Measurements from ENCODE around the gene SYT1.
A peak's percentile ranks its signal among the peaks of the same experiment; 100 is the strongest.

Gene SYT1

DNA sequence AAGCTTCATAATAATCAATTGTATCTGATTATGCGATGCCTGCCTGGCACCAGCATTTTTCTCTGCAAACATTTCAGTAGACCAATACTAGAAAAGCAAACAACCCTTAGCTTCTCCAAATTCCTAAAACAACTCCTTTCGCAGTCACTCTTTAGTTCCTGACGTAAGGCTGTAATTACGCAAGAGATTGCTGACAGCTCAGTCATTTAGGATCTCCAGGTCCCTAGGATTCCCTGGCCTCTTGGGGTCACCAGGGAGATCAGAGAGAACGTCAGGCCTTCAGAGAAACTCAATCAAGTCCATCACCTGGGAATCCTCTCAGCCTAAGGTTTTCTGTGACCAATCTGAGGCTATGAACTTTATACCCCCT, 435.6 kb downstream of the SYT1 start:
- no peak for DNase-seq

DNA sequence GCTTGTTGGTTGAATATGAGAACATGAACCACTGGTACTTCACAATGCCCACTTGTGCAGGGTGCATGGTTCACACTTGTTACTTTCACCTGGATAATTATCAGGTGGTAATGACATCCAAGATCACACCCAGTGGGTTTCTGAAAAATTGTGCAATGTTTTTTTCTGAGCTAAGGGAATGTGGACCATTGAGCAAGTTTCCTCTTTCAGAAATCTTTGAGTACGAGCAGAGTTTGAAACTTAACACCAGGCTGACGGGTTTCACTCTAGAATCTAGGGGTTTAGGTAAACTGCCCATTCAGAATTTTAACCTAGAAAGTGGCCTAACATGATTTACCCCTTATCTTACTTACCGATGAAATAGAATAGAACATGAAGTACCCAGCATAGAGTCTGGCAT, 436.6 kb downstream of the SYT1 start:
- DNase-seq, result no peak

DNA sequence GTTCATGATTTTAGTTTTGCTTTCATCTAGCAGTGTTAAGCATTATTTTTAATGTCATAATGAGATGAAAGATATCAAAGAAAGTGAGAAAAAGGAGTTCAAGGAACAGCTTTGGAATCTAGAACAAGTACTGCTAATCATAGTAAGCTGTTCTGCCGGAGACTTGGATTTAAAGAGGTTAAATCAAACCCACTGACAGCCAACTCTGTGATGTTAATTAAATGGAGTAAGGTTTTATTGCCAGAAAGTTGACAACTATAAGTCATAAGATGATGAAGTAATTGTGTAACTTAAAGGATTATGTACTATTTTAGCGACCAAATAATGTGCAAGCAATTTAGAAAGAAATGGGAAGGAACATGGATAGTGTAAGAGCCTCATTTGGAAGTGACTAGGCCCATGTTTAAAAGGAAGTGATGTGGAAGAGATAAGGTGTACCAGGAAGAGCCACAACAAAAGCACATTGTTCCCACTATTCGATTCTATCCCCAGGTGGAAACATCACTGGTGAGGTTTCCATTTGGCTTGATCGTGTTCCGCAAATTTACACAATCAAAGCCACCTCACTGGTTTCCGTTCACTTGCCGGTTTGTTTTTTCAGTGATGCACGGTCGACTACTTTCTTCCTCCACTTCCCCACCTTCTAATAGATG, 437.7 kb downstream of the SYT1 start:
- DNase-seq, result no peak

DNA sequence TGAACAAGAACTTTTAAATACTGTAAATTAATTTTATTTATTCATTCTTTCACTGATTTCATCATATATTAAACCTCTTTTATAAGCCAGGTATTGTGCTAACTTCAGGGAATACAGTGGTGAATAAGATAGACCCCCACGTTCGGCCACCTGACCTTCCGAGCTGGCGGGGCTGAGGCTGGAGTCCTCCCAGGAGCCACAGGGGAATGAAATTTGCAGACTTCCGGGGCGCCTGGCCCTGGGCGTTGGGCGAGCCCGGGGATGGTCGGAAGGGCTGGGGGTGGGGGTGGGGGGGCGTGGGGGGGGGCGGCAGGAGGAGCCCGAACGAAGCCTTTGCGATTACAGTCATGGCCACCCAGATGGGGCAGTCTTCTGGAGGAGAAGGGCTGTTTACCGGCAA, 442.8 kb downstream of the SYT1 start:
- DNase-seq, result no peak

DNA sequence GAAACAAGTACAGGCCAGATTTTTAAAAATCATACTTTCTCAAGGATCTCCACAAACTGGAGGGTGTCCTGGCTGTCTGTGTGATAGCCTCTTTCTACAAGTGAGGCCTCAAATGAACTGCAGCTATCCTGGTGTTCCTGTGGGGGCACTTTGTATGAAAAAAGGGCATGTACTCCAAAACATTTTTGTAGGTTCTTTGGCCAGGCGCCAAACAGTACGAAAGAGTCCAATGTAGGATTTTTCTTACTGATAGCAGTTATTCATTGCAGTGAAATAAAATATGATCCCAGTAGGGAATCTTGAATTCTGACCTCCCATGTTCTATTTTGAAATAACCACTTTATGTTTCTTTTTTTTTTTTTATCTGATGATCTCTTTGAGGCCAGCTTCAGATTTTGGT, 444.5 kb downstream of the SYT1 start:
- DNase-seq, result no peak

DNA sequence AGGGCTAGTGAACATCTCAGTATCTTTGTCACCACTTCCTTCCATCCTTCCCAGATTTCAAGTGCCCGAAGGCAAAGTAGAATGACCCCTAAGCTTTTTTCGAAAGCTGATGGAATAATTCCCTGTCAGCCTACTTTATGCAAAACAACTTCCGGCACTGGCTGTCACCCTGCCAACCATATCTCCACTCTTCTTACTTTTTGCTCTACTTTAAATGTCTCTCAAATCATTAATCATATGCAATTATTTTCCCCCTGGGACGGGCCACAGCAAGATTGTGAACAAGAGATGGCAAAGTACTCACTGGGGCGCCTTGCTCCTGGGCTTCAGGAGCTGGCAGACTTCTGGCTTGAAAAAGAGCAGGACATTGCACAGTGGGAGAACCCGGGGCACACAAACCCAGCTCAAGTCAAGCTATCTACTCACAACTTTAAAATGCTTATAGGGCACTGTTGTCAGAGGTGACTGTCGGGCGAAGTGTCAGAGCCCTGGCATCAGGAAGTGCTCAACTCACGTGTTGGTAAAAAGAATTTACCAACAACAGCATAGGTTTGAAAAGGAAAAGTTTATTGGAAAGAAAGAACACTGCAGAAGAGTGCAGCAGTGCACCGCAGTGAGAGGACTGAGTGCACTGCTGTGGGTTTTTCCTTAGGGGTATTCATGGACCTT, 452.7 kb downstream of the SYT1 start:
- DNase-seq, result no peak

DNA sequence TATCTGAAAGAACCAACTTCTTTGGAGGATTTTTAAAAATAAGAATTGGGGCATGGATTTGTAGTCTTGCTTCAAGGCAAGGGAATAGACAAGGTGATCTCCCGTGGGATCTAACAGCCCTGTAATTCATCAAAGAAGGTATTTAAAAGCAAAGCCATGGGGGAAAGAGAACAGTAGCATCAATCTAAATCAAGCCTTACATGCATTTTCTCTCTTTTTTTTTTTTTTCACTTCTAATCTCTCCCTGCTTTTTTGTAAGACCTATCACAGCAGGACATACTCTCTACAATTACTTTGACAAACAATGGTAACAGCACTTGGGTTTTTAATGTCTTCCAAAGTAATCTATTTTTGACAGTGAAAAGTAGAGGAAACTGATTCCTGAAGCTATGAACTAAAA, 458.3 kb downstream of the SYT1 start:
- DNase-seq, result no peak

DNA sequence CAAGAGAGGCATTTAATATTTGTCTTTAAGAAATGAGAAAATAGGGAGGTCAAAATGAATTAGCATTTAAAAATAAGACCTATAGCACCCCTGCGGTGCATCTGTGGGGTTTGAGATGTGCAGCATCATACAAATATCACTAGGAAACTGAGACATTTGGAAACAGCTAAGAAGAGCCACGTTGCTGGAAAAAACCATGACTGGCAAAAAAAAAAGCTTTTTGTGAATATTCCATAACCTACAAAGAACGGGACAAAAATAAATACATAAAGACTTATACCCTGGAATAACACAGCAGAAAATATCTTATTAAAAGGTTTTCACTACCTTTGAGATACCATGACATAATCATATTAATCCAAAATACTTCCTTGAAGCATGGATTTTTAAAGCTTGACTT, 460.0 kb downstream of the SYT1 start:
- no peak for DNase-seq

DNA sequence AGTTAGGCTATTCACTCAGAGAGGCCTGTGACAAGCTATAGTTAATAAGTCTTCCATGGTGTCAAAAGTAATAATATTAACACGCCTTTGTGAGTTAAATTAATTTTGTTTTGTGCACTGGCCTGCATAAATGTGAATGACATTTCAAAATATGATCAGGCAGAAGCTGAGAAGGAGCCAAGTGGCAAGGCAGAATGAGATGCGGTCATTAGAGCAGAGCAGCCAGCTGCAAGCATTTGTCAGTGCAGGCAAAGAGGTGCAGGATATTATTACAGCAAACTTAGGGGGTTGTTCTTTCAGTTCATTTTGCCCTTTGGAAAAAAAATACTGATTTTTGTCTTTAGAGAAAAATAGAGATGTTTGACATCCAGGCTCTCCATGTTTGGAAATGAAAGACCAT, 461.6 kb downstream of the SYT1 start:
- peak; percentile 41 for DNase-seq

DNA sequence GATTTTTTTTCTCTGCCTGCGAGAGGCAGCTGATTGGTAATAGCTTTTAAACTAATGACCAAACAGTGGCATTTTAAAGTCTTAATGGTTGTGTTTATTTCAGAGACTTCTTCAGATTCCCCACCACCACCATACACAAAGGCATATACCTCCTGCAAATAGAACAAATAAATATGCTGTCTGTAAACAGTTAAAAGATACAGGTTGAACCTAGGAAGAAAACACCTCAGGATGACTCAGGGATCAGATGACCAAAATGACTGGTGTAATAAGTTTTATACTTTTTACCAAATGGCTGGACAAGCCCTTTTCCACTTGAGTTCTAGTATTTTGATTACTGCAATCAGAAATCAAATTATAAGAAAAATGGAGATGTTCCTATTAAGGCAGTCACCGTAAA, 462.1 kb downstream of the SYT1 start:
- no peak for DNase-seq

DNA sequence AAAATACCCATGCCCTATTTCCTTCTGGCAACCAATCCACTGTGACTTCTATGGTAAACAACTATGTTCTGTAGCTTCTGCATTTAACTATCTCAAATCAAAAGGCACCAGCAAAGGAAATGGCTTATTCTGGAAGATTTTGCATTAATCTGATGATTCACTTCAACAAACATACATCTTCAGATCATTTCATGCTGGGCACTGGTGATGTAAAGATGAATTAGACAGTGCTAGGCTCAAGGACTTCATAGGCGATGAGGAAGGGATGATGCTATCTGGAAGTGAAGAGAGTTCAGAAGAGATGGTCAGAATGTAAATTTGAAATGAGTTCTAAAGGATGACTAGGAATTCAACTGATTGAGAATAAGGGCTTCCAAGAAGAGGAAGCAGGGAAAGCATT, 462.9 kb downstream of the SYT1 start:
- no peak for DNase-seq

DNA sequence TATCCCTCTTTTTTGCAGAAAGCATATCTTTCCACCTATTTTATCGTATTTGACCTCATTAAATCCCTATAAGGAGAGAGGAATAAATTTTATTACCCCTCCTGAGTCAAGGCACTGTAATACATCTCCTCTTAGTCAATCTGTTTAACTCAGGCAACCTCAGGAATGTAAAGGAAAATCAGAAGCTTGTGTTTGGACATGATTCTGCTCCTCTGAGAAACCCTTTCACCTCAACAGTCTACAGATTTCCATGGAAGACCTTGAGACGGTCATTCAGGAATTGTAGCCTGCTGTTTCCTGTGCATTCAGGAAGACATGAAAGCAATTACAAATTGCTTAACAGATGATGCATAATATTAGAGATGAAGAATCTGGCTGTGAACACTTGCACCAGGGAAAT, 465.4 kb downstream of the SYT1 start:
- DNase-seq, result no peak

DNA sequence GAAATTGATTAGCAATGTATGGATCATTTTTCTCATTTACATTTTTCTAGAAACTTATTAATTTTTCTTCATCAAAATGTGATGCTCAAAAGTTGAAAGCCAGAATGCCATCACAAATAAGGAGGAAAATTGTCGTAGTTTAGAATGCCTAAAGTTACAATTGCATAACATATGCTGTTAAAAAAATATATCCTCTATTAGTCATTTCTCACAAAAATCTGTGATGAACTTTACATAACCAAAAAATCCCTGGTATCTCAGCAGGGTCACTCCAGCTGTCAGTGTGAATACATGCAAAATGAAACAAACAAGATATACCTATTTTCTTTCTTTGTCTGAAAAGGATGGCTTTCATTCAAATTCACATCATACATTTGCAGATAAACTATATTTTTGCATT, 467.3 kb downstream of the SYT1 start:
- DNase-seq, result no peak

DNA sequence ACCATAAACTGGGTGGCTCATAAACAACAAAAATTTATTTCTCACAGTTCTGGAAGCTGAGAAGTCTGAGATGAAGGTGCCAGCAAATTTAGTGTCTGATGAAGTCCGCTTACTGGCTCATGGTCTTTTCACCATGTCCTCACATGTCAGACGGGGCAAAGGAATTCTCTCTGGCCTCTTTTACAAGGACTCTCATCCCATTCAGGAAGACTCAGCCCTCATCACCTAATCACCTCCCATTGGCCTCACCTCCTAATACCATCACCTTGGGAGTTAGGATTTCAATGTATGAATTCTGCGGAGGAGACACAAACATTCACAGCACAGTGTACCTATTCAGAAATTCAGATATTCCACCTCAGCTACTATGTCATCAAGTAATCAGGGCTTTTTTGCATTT, 468.6 kb downstream of the SYT1 start:
- DNase-seq, result no peak

DNA sequence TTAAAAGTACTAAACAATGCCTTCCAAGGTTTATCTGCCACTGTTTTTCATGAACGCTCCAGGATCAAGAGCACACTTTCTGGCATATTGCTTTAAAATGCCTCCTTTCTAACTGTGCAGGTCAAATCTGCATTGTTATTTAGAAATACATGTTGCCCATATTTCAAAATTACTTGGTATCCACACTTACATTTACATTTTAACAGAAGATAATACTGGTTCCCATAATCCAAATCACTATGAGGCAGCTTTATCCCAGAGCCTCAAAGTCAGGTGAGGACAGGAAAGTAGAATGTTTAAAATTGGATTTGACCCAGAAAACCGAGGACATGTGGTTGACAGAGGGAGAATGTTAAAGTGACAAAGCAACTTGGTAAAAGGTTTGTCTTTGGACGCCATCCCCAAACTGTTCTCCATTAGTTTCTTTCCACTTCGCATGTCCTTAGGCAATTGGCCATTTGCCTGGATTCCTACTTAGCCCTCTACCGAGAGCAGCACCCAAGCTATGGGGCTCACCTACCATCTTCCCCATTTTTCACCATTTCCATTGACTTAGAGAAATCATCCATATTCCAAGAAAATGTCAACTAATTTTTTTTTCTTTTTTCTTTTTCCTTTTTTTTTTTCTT, 473.2 kb downstream of the SYT1 start:
- no peak for DNase-seq

DNA sequence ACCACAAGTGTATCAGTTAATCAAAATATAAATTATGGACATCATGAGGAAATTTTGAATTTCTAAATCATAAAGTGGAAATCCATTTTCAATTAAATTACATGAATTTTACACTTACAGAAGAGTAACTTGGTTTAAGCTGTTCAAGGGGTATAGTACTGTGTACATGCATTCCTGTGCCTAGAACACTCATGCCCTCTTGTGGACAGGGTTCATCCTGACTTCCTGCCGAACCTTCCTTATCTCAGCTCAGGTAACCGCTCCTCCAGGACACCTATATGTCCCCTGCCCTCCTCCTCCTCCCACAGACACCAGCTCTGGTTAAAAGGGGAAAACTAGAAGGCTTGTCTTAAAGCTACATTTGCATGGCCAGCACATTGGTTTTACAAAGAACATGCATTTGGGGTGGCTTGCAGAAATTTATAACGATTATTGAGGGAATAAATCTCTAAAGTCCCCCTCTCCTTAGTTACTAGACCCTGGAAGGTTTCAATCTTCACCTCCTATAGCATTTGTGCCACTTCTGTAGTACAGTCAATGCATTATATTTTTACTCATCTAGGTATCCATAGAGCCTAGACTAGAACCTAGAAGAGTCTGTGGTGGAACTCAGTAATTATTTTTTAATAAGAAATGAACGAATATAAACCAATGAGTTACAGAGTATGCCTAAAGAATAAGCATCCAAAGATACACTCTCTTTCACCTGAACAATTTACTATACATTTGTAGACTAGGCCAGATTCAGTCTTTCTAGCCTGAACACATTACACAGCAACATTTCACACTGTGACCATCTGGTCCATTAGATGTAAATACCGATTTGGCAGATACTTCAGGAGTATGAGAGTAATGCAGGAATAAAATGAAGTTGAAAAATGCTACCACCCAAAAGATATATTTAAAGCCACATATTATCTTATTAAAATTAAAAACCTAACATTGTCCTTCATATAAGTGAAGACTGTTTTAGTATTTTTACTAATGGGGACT, 480.6 kb downstream of the SYT1 start:
- DNase-seq, result no peak

DNA sequence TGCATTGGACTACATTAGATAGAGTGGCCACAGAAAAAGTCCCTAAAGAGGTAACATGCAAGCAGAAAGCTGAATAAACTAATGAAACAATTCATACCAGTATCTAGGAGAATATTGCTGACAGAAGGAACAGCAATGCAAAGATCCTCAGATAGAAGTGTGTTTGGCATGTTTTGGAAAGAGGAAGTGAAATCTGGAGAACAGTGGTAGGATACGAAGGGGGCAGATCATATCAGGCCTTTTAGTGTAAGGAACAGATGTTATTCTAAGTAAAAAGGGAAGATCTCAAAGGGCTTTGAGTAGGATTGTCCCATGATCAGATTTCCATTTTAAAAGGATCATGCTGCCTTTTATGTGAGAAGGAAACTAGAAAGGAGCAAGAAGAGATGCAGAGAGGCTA, 483.3 kb downstream of the SYT1 start:
- DNase-seq, result no peak

DNA sequence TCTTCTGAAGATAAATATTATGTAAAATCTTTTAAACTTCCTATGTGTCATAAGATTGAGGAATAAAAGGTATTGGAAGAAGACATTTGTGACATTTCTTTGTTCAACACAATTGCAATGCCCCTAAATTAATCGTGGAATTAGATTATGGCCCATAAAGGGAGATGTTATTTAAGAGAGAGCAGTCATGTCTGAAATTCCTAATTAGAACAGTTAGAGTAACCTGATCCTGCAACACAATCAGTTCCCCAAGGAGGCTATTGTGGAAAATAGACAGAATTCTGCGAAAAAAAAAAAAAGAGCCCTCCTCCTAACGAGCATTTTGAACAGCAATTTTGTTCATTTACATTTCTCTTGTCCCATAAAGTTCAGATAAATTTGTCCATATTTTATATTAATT, 486.7 kb downstream of the SYT1 start:
- no peak for DNase-seq

DNA sequence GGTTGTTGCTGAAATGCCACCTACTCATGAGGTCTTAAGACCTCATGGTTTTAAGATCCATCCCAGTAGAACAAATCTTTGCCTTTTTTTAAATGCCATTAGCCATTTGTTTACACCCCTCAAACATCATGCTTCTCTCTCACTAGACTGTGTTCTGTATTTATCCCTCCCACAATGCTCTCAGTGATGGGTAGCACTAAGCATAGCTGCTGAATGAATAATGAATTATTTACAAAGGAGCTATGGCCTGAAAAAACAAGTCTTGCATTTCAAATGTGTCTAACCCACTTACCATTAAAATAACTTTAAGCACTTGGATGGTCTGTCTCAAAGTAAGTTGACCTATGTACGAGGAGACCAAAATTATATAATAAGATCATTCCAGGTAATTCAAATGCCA, 491.6 kb downstream of the SYT1 start:
- DNase-seq, result no peak

DNA sequence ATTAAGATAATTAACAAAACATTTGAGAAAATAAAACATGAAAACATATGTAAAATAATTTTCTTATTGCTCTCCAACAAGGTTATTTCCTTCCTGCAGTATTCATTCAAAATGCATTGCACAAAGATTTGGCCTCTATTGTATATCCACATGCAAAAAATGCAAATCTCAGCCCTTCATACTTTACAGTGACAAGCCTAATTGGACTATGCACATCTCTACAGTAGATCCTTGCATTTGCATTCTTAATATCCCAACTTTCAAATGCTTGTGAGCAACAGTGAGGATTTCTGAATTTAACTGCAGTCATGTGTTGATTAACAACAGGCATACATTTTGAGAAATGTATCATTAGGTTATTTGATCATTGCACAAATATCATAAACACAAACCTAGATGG, 492.5 kb downstream of the SYT1 start:
- no peak for DNase-seq

DNA sequence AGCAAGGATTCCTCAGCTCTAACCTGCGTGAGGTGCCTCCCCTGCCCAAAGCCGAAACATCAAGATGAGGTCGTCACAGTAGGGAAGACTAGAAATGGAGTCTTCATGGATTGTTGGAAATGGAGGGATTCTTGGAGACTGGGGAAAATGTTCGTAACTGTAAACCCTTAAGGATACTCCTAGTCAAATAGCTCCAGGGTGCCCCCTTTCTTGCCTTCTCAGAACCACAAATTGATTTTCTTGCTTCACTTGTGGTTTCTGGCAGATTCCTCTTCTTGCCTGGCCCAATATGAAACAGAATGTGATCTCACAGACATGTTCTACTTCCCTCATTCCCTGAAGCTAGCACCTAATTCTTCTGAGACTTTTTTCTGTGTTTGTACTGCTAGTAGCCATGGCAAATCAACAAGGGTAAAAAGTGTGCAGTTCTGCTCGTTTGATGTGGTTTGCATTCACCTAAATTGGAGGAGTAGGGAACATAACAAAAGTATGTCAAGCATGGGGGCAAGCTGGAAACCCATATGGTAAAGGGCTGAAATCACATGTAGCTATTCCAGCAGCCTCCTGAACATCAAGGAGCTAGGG, 494.2 kb downstream of the SYT1 start:
- no peak for DNase-seq

DNA sequence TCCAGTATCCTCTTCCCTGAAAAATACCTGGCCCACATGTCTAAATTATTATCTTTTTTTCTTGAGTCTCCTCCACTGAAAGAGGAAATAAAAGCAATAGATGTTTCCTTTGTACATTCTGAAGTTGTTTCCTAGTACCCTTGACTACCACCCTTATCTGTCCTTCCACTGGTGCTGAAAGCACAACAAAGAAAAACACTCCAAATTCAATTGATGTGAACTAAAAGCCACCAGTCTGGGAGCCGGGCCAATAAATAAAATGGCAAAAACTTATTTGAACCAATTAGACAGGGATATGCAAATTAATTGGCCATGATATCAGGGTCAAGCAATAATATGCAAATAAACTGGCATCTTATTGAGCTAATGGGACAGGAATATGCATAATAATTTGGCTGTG, 495.7 kb downstream of the SYT1 start:
- no peak for DNase-seq

DNA sequence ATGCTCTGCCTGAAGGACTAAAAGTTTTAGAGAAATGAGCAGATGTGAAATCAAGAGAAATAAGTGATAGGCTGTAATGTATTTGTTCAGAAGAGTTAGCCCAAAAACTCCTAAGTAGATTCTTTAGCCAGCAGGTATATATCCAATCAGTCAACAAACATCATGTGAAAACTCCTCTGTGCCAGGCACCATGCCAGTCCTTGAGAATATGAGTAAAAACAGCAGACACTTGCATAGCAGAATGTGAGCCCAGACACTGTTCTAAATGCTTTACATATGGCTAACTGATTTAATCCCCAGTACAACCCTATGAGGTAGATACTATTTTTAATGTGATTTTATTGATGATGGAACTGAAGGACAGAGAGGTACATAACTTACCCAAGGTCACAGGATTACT, 496.4 kb downstream of the SYT1 start:
- DNase-seq, result no peak
